Panc1 (cell line): Measurements from ENCODE around the gene CRYGS.

Experiments used
- SIN3A ChIP-seq: IDR thresholded peaks from 2 replicates; pipeline ENCODE4 v1.6.1; 2012; ENCODE audit warnings: low read depth, mild to moderate bottlenecking, low read length, moderate library complexity, borderline replicate concordance; ENCODE audit not compliant: insufficient read depth
- TF ChIP-seq, protein P1 (sequence below): fragments of 450-650 bp; IDR thresholded peaks from 2 replicates; pipeline ENCODE4 v1.5.1; 2017; ENCODE audit warnings: mild to moderate bottlenecking

- TF ChIP-seq, protein P1, sequence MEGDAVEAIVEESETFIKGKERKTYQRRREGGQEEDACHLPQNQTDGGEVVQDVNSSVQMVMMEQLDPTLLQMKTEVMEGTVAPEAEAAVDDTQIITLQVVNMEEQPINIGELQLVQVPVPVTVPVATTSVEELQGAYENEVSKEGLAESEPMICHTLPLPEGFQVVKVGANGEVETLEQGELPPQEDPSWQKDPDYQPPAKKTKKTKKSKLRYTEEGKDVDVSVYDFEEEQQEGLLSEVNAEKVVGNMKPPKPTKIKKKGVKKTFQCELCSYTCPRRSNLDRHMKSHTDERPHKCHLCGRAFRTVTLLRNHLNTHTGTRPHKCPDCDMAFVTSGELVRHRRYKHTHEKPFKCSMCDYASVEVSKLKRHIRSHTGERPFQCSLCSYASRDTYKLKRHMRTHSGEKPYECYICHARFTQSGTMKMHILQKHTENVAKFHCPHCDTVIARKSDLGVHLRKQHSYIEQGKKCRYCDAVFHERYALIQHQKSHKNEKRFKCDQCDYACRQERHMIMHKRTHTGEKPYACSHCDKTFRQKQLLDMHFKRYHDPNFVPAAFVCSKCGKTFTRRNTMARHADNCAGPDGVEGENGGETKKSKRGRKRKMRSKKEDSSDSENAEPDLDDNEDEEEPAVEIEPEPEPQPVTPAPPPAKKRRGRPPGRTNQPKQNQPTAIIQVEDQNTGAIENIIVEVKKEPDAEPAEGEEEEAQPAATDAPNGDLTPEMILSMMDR, result no peak
- TF ChIP-seq SIN3A, result no peak
Measured at GRCh38 chr3:186506191-186506739, 37.9 kb downstream of the CRYGS start.
